ENCODE results near the gene ZBTB7C. TPM values are rescaled to one million over a fixed set of nuclear protein-coding genes. Genes with fewer than 3 reads are reported as not detected.

The ZBTB7C gene
- total RNA-seq, 2 experiments from 2014 or later: not detected

DNA sequence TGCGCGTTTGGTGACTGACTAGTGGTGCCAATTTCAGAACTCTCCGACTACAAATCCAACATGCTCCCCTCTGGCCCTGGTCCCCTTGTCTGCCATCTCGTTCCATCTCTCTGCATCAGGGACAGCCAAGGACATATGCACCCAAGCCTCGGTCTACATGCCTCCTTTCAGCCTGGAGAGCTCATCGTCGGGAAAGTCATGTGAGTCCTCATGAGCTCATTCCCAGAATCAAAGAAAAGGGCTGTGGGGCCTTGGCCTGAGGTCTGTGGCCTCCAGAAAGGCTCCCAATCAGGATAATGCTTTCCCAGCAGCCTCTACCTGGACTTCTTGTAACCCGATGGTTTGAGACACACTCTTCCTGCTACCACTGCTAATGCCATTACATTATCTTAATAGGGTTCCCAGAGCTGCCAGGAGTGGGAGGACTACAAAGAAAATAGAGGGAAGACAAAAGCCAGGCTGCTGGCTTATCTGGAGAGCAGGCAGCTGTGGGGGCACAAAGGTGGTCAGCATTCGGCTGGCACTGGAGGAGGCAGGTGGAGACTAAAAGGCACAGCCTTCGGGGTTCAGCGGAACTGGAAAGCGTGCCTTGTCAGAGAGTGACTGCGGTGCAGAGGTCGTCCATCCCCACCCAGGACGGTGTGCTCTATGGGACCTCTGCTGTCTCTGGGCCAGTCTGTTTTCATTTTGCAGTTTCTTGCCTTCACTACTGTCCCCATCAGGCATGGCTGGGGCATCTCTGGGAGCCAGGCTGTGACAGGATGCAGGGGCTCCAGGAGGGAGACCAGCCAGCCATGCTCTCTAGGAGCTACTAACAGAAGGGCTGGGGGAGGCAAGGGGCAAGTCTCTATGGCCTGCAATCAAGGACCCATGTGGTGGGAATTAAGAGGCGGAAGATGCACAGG, 374.3 kb downstream of the ZBTB7C start:
- no peak overlapping the region for H3K27ac ChIP-seq (ENCODE audit: low read depth, low read length, poor library complexity, severe bottlenecking)
- no peak for DNase-seq (ENCODE audit: low spot score)
- ChIA-PET CTCF (ENCODE audit: unreplicated experiment) (no interaction called here), POLR2A (no interaction called here)
- no TSS peak for BruUV-seq (replicated peaks)
- TF ChIP-seq EZH2phosphoT487 (IDR thresholded peaks at IDR 0.05; ENCODE audit: borderline replicate concordance, low read depth, low read length) (no peak), CTCF (conservative IDR thresholded peaks at IDR 0.05; ENCODE audit: low read length) (no peak)
- no peaks in the 10 kb centered on the region for H3K9me2 ChIP-seq (ENCODE audit: insufficient read depth, low read length)
- no peak overlapping the region for H3K4me2 ChIP-seq (ENCODE audit: low read length)
- H4K20me1 ChIP-seq (ENCODE audit: insufficient read depth, low read length): no peaks in the 10 kb centered on the region
- H3K36me3 ChIP-seq (ENCODE audit: insufficient read depth, low read length): no peaks in the 10 kb centered on the region
- no peaks in the 10 kb centered on the region for H3K4me1 ChIP-seq (ENCODE audit: insufficient read depth, low read length, poor library complexity, severe bottlenecking)
- no peaks in the 10 kb centered on the region for H3K79me2 ChIP-seq (ENCODE audit: insufficient read depth, low read depth, low read length)
- H2AFZ ChIP-seq (ENCODE audit: low read length): no peak overlapping the region
- intact Hi-C loops (cut with micrococcal nuclease; ENCODE audit: unreplicated experiment): no loop called here
- no peaks in the 10 kb centered on the region for H3K9me3 ChIP-seq (ENCODE audit: low read length)
- H3K4me3 ChIP-seq (ENCODE audit: low read depth, low read length, poor library complexity, severe bottlenecking): no peak overlapping the region

GRCh38 chr18:48033790-48034650, 375.2 kb downstream of the ZBTB7C start:
- intact Hi-C loops (cut with micrococcal nuclease; ENCODE audit: unreplicated experiment): no loop called here
- H3K27ac ChIP-seq (ENCODE audit: low read depth, low read length, poor library complexity, severe bottlenecking): no peak overlapping the region
- H3K4me2 ChIP-seq (ENCODE audit: low read length): no peak overlapping the region
- no peaks in the 10 kb centered on the region for H4K20me1 ChIP-seq (ENCODE audit: insufficient read depth, low read length)
- H3K4me1 ChIP-seq (ENCODE audit: insufficient read depth, low read length, poor library complexity, severe bottlenecking): no peaks in the 10 kb centered on the region
- no peak for DNase-seq (ENCODE audit: low spot score)
- no peak overlapping the region for H3K4me3 ChIP-seq (ENCODE audit: low read depth, low read length, poor library complexity, severe bottlenecking)
- no peaks in the 10 kb centered on the region for H3K9me3 ChIP-seq (ENCODE audit: low read length)
- no peaks in the 10 kb centered on the region for H3K9me2 ChIP-seq (ENCODE audit: insufficient read depth, low read length)
- CTCF ChIA-PET (ENCODE audit: unreplicated experiment): no interaction called here
- BruUV-seq (replicated peaks): no TSS peak
- H3K79me2 ChIP-seq (ENCODE audit: insufficient read depth, low read depth, low read length): no peaks in the 10 kb centered on the region
- no peak overlapping the region for H2AFZ ChIP-seq (ENCODE audit: low read length)
- no peaks in the 10 kb centered on the region for H3K36me3 ChIP-seq (ENCODE audit: insufficient read depth, low read length)
- TF ChIP-seq CTCF (conservative IDR thresholded peaks at IDR 0.05; ENCODE audit: low read length) (no peak), EZH2phosphoT487 (IDR thresholded peaks at IDR 0.05; ENCODE audit: borderline replicate concordance, low read depth, low read length) (no peak)
- POLR2A ChIA-PET: no interaction called here

Data from OCI-LY7 (cell line).